ENCODE measurements around the gene SOX18.

DNA sequence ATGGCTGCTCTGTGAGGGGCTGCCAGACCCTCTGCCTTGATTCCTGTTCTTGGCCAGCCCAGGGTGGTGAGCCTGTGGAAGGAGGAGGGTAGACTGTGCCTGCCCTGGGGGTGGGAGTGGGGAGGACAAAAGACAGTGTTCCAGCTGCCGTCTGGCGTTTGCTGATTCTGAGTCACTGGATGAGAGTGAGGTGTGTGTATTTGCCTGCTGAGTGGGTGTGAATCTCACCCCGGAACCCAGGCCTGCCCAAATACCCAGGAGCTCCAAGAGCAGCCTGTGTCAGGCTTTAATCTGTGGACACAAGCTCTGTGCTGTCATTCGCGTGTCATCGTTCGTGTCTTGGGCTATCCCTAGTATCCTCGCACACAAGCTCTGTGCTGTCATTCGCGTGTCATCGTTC is 37.4 kb upstream of the SOX18 start:
- TF ChIP-seq CTCF (IDR thresholded peaks at IDR 0.05) (no peak), POLR2A (IDR thresholded peaks at IDR 0.05) (no peak)

Data from lower leg skin (tissue), 3 donors.